Muscle of leg (tissue), 11 donors: ENCODE measurements around the gene TUBGCP2. TPM values are rescaled to one million over a fixed set of nuclear protein-coding genes. Genes with fewer than 3 reads are reported as not detected.
"Not testable (repeated sequence)": the region's sequence is repeated elsewhere in the genome, so short reads cannot be mapped to it uniquely, and the experiment has no call there.

Source experiments
- DNase-seq: peaks from one replicate; pipeline ENCODE4 v3.0.0; 2013
- H3K27ac ChIP-seq: one replicate; pipeline ENCODE4 v1.5.1; 2013; ENCODE audit warnings: mild to moderate bottlenecking, low read length, control low read depth
- H3K27me3 ChIP-seq: one replicate; pipeline ENCODE4 v1.6.1; 2013; ENCODE audit warnings: low read length; ENCODE audit not compliant: control insufficient read depth, insufficient read depth
- H3K36me3 ChIP-seq: one replicate; pipeline ENCODE4 v1.6.1; 2013; ENCODE audit warnings: low read length; ENCODE audit not compliant: control insufficient read depth, insufficient read depth
- H3K4me1 ChIP-seq: one replicate; pipeline ENCODE4 v1.6.1; 2013; ENCODE audit warnings: low read length; ENCODE audit not compliant: control insufficient read depth, insufficient read depth
- H3K4me3 ChIP-seq: one replicate; pipeline ENCODE4 v1.5.1; 2013; ENCODE audit warnings: low read length, control low read depth
- H3K9me3 ChIP-seq: replicated peaks from 2 replicates; pipeline ENCODE4 v1.6.1; 2013; ENCODE audit warnings: low read depth, low read length; ENCODE audit not compliant: control insufficient read depth
- WGBS: methylation state at CpG from one replicate; pipeline ENCODE4 v1.1.5; 2013; ENCODE audit warnings: missing lambda C conversion rate; ENCODE audit not compliant: insufficient coverage; 5-methylcytosine and 5-hydroxymethylcytosine counted together
- polyA plus RNA-seq, 8 donors: library from polyadenylated mRNA; unstranded; fragments of 120-200 nt; gene quantifications; one replicate each; pipeline versions ENCODE4 v1.2.1 to v1.2.3, GENCODE V29; 2013; ENCODE audit warnings: inconsistent platforms in 1 of 8, low replicate concordance in 1 of 8; ENCODE audit not compliant: insufficient read length in 8 of 8, insufficient read depth in 1 of 8
- total RNA-seq: library from RNA; stranded (reverse); fragments of 120-200 nt; gene quantifications from one replicate; pipeline ENCODE4 v1.2.4, GENCODE V29; 2013

Gene TUBGCP2
- total and polyA plus RNA-seq, 9 donors, result 33.6 to 51.2 (median 39.7) TPM

- Histone ChIP-seq H3K4me1 (peaks cover 10% of the 10 kb centered on the region), H3K9me3 (no peaks in the 10 kb centered on the region), H3K27me3 (peaks cover 13% of the 10 kb centered on the region), H3K36me3 (no peaks in the 10 kb centered on the region), H3K4me3 (no peak overlapping the region), H3K27ac (no peak overlapping the region)
- no peak for DNase-seq
- 87% methylated on average over 12 of the region's 21 CpGs for WGBS
Measured at GRCh38 chr10:133266056-133266795, 42.4 kb downstream of the TUBGCP2 start.

GRCh38 chr10:133265052-133265451, 43.6 kb downstream of the TUBGCP2 start:
- H3K4me3 ChIP-seq, DNase-seq, H3K36me3 ChIP-seq, H3K9me3 ChIP-seq, H3K27ac ChIP-seq: not testable (repeated sequence)
- Histone ChIP-seq H3K27me3 (peaks cover 13% of the 10 kb centered on the region), H3K4me1 (peaks cover 17% of the 10 kb centered on the region)
- WGBS, result 86% methylated on average over 5 of the region's 10 CpGs

- no peak for DNase-seq
- 62% methylated on average over 9 of the region's 9 CpGs for WGBS
- peaks cover 13% of the 10 kb centered on the region for H3K27me3 ChIP-seq
- no peak overlapping the region for H3K4me3 ChIP-seq
- no peak overlapping the region for H3K27ac ChIP-seq
- no peaks in the 10 kb centered on the region for H3K36me3 ChIP-seq
- H3K9me3 ChIP-seq, result no peaks in the 10 kb centered on the region
- peaks cover 19% of the 10 kb centered on the region for H3K4me1 ChIP-seq
Measured at GRCh38 chr10:133264461-133264860, 44.2 kb downstream of the TUBGCP2 start.

GRCh38 chr10:133263674-133264073, 45.0 kb downstream of the TUBGCP2 start:
- Histone ChIP-seq H3K4me3 (no peak overlapping the region), H3K27me3 (peaks cover 13% of the 10 kb centered on the region), H3K4me1 (peaks cover 27% of the 10 kb centered on the region), H3K9me3 (no peaks in the 10 kb centered on the region), H3K27ac (no peak overlapping the region), H3K36me3 (no peaks in the 10 kb centered on the region)
- 79% methylated on average over 9 of the region's 10 CpGs for WGBS
- DNase-seq, result no peak

GRCh38 chr10:133262696-133263095, 46.0 kb downstream of the TUBGCP2 start:
- Histone ChIP-seq H3K27ac (no peak overlapping the region), H3K27me3 (peaks cover 17% of the 10 kb centered on the region), H3K36me3 (no peaks in the 10 kb centered on the region), H3K4me3 (no peak overlapping the region), H3K4me1 (peaks cover 35% of the 10 kb centered on the region), H3K9me3 (no peaks in the 10 kb centered on the region)
- DNase-seq, result no peak
- WGBS, result 82% methylated on average over 12 of the region's 14 CpGs

GRCh38 chr10:133261726-133262325, 46.8 kb downstream of the TUBGCP2 start:
- Histone ChIP-seq H3K27me3 (peaks cover 25% of the 10 kb centered on the region), H3K27ac (no peak overlapping the region), H3K4me1 (peaks cover 41% of the 10 kb centered on the region), H3K9me3 (no peaks in the 10 kb centered on the region), H3K4me3 (peak overlapping the region; percentile 46), H3K36me3 (no peaks in the 10 kb centered on the region)
- DNase-seq, result peak; percentile 76
- 1% methylated on average over 54 of the region's 79 CpGs for WGBS

GRCh38 chr10:133260895-133261725, 47.6 kb downstream of the TUBGCP2 start:
- peaks cover 21% of the 10 kb centered on the region for H3K27me3 ChIP-seq
- DNase-seq, result peak; percentile 54
- H3K4me3 ChIP-seq, result peak overlapping the region; percentile 46
- WGBS, result 21% methylated on average over 44 of the region's 50 CpGs
- H3K4me1 ChIP-seq, result peaks cover 41% of the 10 kb centered on the region
- no peaks in the 10 kb centered on the region for H3K9me3 ChIP-seq
- no peaks in the 10 kb centered on the region for H3K36me3 ChIP-seq
- H3K27ac ChIP-seq, result no peak overlapping the region

- WGBS, result 56% methylated on average over 12 of the region's 12 CpGs
- no peak for DNase-seq
- Histone ChIP-seq H3K4me3 (no peak overlapping the region), H3K4me1 (peaks cover 41% of the 10 kb centered on the region), H3K27ac (no peak overlapping the region), H3K36me3 (no peaks in the 10 kb centered on the region), H3K27me3 (peaks cover 21% of the 10 kb centered on the region), H3K9me3 (no peaks in the 10 kb centered on the region)
Measured at GRCh38 chr10:133259602-133259989, 49.1 kb downstream of the TUBGCP2 start.

GRCh38 chr10:133258818-133259601, 49.7 kb downstream of the TUBGCP2 start:
- H3K27ac ChIP-seq, result peak overlapping the region; percentile 7
- no peak overlapping the region for H3K4me3 ChIP-seq
- 34% methylated on average over 24 of the region's 24 CpGs for WGBS
- no peaks in the 10 kb centered on the region for H3K9me3 ChIP-seq
- peaks cover 23% of the 10 kb centered on the region for H3K27me3 ChIP-seq
- H3K4me1 ChIP-seq, result peaks cover 46% of the 10 kb centered on the region
- no peaks in the 10 kb centered on the region for H3K36me3 ChIP-seq
- DNase-seq, result peak; percentile 81
